ENCODE measurements around the gene ADGRG1.

GRCh38 chr16:57619133-57619605, 9.3 kb upstream of the ADGRG1 start:
- TF ChIP-seq CTCF (IDR thresholded peaks at IDR 0.05) (no peak), EZH2 (IDR thresholded peaks at IDR 0.05; ENCODE audit: borderline replicate concordance, insufficient read depth, low read depth, low read length, poor library complexity, severe bottlenecking) (no peak)

Data from B cell (primary cell).